Activated B cell treated with CpG ODN at 0.5 μM for 24 hours (primary cell): ENCODE data around the gene PRPF40B. TPM values are rescaled to one million over a fixed set of nuclear protein-coding genes. Genes with fewer than 3 reads are reported as not detected.
A peak's percentile ranks its signal among the peaks of the same experiment; 100 is the strongest.

Experiments used
- ATAC-seq: fragments of 200-7000 bp; cut with Tn5 transposase; one replicate; pipeline ENCODE4 v1.10.0; 2021; ENCODE audit warnings: low read depth, mild to moderate bottlenecking, moderate library complexity
- CTCF ChIA-PET: fragments of 350-600 bp; sonication (Branson Sonifier 250); formaldehyde crosslinking; loops from one replicate; lab custom pipeline; 2021; ENCODE audit warnings: antibody characterized with exemption; lab: Charles Lee
- POLR2A ChIA-PET: fragments of 350-600 bp; sonication (Branson Sonifier 250); formaldehyde crosslinking; loops from one replicate; lab custom pipeline; 2021; ENCODE audit warnings: antibody characterized with exemption; lab: Charles Lee
- DNase-seq: peaks from one replicate; pipeline ENCODE4 v3.0.0; 2022
- H3K27ac Mint-ChIP-seq: one replicate; pipeline ENCODE4 v1.8.0; 2020; ENCODE audit warnings: mixed read lengths
- H3K27me3 Mint-ChIP-seq: one replicate; pipeline ENCODE4 v1.8.0; 2021; ENCODE audit warnings: mixed read lengths
- H3K36me3 Mint-ChIP-seq: one replicate; pipeline ENCODE4 v1.8.0; 2021; ENCODE audit warnings: low read depth, mixed read lengths
- H3K4me1 Mint-ChIP-seq: one replicate; pipeline ENCODE4 v1.8.0; 2021; ENCODE audit warnings: mixed read lengths
- H3K4me3 Mint-ChIP-seq: one replicate; pipeline ENCODE4 v1.8.0; 2020; ENCODE audit warnings: mild to moderate bottlenecking, mixed read lengths
- H3K9me3 Mint-ChIP-seq: one replicate; pipeline ENCODE4 v1.8.0; 2020; ENCODE audit warnings: mixed read lengths
- intact Hi-C: fragments of 100-400 bp; cut with micrococcal nuclease; formaldehyde crosslinking; loops from one replicate; pipeline ENCODE4 v1.15.1; 2024
- total RNA-seq: library from RNA; stranded (reverse); gene quantifications from 2 replicates; pipeline ENCODE4 v1.2.3, GENCODE V29; 2022
- TF ChIP-seq, protein P1 (sequence below): fragments of 200-600 bp; IDR thresholded peaks from one replicate; pipeline ENCODE4 v1.8.0; 2022; ENCODE audit warnings: antibody characterized with exemption, mild to moderate bottlenecking

Gene PRPF40B
- total RNA-seq, 1 donor from 2014 or later = 23.4 TPM

DNA sequence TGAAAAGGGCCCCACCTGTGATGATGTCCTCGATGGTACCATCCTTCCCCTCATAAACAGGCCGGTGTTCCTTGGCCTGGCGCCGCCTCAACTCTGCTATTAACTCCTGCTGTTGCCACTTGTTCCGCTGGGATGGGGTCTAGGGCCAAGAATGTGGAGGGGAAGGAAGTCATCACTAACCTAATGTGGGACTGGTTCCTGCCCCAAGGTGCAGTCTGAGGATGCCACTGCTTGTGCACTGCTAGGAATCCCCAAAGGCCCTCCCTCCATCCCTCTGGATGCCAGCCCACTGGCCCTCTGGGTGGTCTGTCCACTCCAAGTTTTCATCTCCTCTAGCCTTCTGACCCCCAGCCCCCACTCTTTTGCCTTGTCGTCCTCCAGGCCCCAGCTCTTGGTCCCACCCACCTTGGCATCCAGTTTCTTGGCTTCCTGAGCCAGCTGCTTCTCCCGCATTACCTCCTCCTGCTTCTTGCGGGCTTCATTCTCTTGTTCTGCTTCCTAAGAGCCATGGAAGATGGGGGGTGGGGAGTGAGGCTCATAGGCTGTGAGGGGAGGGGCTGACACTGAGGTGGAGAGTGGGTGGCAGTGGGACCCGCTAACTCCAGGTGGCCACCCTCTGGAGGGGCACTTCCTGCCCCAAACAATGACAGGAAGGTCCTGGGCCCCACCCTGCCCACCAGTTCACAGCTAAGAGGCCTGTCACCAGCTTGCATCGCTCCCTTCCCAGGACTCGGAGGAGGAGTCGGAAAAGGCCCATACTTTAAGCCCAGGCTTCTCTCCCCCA, 23.7 kb downstream of the PRPF40B start:
- H3K27me3 Mint-ChIP-seq = no peaks in the 10 kb centered on the region
- ATAC-seq = no peak
- H3K9me3 Mint-ChIP-seq = no peaks in the 10 kb centered on the region
- DNase-seq = no peak
- peaks cover 24% of the 10 kb centered on the region for H3K4me1 Mint-ChIP-seq
- ChIA-PET POLR2A (interaction anchor here (0.9 to 2.4 kb wide), 3 partner anchors 18 to 94 kb away, joined by 3 to 13 read pairs (median 3); partner anchors contain the start of gene TMBIM6), CTCF (interaction anchor here (3.0 to 14.7 kb wide), 2 partner anchors 10 to 63 kb away, joined by 11 to 284 read pairs; partner anchors contain the start of gene FMNL3)
- peak overlapping the region; percentile 46 for H3K27ac Mint-ChIP-seq
- H3K36me3 Mint-ChIP-seq = peaks cover 88% of the 10 kb centered on the region
- H3K4me3 Mint-ChIP-seq = no peak overlapping the region
- TF ChIP-seq, protein P1, sequence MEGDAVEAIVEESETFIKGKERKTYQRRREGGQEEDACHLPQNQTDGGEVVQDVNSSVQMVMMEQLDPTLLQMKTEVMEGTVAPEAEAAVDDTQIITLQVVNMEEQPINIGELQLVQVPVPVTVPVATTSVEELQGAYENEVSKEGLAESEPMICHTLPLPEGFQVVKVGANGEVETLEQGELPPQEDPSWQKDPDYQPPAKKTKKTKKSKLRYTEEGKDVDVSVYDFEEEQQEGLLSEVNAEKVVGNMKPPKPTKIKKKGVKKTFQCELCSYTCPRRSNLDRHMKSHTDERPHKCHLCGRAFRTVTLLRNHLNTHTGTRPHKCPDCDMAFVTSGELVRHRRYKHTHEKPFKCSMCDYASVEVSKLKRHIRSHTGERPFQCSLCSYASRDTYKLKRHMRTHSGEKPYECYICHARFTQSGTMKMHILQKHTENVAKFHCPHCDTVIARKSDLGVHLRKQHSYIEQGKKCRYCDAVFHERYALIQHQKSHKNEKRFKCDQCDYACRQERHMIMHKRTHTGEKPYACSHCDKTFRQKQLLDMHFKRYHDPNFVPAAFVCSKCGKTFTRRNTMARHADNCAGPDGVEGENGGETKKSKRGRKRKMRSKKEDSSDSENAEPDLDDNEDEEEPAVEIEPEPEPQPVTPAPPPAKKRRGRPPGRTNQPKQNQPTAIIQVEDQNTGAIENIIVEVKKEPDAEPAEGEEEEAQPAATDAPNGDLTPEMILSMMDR = no peak
- intact Hi-C loops = no loop called here

DNA sequence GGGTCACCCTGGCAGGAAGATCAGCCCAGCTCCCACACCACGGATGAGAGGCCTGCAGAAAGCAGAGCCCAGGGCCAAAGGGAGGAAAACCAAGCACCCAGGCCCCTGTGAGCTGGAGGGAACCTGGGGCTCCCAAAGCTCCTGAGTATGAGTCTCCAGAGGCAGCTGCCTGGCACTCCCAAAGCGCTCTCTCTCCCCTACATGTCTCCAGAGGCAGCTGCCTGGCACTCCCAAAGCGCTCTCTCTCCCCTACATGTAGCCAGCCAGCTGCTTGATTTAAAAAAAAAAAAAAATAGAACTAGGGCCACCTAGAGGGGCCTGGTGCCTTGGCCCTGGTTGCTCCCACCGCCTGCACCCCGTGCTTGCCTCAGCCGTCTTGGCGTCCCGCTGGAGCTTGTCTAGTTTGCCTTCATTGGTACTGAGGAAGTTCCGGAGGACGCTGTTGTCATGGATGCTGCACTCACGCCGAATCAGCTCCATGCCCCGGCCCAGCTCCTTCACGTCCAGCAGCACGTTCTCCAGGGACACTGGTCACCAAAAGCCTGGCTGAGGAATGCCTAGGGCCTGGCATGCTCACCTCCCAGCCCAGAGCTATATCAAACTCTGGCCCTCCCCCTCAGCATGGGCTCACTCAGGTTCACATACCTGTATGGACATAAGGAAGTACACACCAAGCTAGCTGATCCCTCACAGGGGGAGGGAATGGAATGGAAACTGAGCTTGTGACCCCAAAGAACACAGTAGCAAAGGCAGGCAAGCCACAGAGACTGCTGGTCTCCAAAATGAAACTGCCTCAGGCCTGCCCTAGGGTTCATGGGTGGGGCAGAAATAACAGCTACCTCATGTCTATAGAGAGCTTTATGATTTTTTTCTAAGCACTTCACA, 24.7 kb downstream of the PRPF40B start:
- Mint-ChIP-seq H3K36me3 (peaks cover 92% of the 10 kb centered on the region), H3K27me3 (no peaks in the 10 kb centered on the region), H3K27ac (peak overlapping the region; percentile 12), H3K4me1 (peaks cover 26% of the 10 kb centered on the region), H3K4me3 (no peak overlapping the region), H3K9me3 (no peaks in the 10 kb centered on the region)
- CTCF ChIA-PET = interaction anchor here (0.7 to 14.7 kb wide), 6 partner anchors 9 to 129 kb away, joined by 3 to 284 read pairs (median 4); partner anchors contain the start of genes FMNL3 and TMBIM6
- DNase-seq (no peak), ATAC-seq (no peak)
- intact Hi-C loops = no loop called here
- TF ChIP-seq, protein P1 = no peak
- POLR2A ChIA-PET = interaction anchor here (0.5 to 2.4 kb wide), 6 partner anchors 15 to 112 kb away, joined by 3 to 13 read pairs (median 4); partner anchors contain the start of gene TMBIM6

DNA sequence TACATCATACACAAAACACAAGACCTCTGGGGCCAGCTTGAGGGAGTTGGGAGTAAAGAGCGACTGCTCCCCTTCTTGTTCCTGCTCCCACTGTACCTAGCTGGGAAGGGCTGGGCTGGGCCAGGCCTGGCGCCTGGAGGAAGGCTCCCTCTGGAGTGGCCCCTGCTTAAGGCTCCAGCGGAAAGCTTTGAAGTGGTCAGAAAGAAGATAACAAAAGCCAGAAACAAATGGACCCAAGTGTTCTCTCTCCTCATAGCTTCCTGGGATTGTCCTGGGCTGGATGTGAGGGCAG, 25.3 kb downstream of the PRPF40B start:
- H3K36me3 Mint-ChIP-seq = peaks cover 91% of the 10 kb centered on the region
- DNase-seq (no peak), ATAC-seq (no peak)

DNA sequence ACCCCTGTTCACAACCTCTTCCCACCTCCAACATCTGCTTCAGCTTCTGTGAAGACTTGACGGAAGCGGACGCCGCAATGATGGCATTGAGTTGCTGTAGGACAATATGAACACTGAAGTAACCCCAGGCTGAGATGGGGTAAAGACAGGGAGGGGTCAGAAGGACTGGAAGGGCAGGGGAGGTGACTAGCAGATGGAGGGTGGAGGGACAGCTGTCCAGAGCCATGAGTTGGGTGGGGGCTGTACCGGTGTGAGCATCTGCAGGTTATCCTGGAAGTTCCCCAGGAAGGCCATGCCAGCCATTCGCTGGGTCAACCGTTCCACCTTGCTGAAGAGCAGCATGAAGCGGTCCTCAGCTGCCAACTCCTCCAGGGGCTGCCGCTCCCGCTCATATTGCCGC, 26.1 kb downstream of the PRPF40B start:
- peak overlapping the region; percentile 2 for H3K27ac Mint-ChIP-seq
- no peak for DNase-seq
- ChIA-PET CTCF (interaction anchor here (1.1 to 14.7 kb wide), 3 partner anchors 12 to 128 kb away, joined by 3 to 284 read pairs (median 11); partner anchors contain the start of gene FMNL3), POLR2A (interaction anchor here (0.6 to 1.5 kb wide), 4 partner anchors 14 to 92 kb away, joined by 3 to 6 read pairs (median 4); no protein-coding TSS in a partner anchor)
- intact Hi-C loops = no loop called here
- H3K27me3 Mint-ChIP-seq = no peaks in the 10 kb centered on the region
- H3K9me3 Mint-ChIP-seq = no peaks in the 10 kb centered on the region
- TF ChIP-seq, protein P1 = no peak
- H3K4me3 Mint-ChIP-seq = no peak overlapping the region
- ATAC-seq = no peak
- peaks cover 95% of the 10 kb centered on the region for H3K36me3 Mint-ChIP-seq
- H3K4me1 Mint-ChIP-seq = peaks cover 25% of the 10 kb centered on the region

More for the DNA sequence above, 25.3 kb downstream of the PRPF40B start:
- POLR2A ChIA-PET = interaction anchor here (0.5 to 2.4 kb wide), 5 partner anchors 14 to 112 kb away, joined by 3 to 13 read pairs (median 4); no protein-coding TSS in a partner anchor
- no peaks in the 10 kb centered on the region for H3K9me3 Mint-ChIP-seq
- H3K27ac Mint-ChIP-seq = no peak overlapping the region
- CTCF ChIA-PET = interaction anchor here (0.7 to 14.7 kb wide), 6 partner anchors 10 to 129 kb away, joined by 3 to 284 read pairs (median 4); partner anchors contain the start of genes FMNL3 and TMBIM6
- peaks cover 28% of the 10 kb centered on the region for H3K4me1 Mint-ChIP-seq
- H3K27me3 Mint-ChIP-seq = no peaks in the 10 kb centered on the region
- TF ChIP-seq, protein P1 = no peak
- no peak overlapping the region for H3K4me3 Mint-ChIP-seq
- intact Hi-C loops = no loop called here
